HG02870 (cell line): ENCODE data around the gene TMEM254.
"Not testable (repeated sequence)": the region's sequence is repeated elsewhere in the genome, so short reads cannot be mapped to it uniquely, and the experiment has no call there.

Experiments
- ATAC-seq: cut with Tn5 transposase; IDR thresholded peaks from one replicate; pipeline ENCODE4 v1.9.1; 2021; ENCODE audit warnings: mild to moderate bottlenecking, moderate library complexity; ENCODE audit not compliant: unreplicated experiment

Gene TMEM254, protein sequence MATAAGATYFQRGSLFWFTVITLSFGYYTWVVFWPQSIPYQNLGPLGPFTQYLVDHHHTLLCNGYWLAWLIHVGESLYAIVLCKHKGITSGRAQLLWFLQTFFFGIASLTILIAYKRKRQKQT

GRCh38 chr10:80078448-80079311, at the start of gene TMEM254:
TSS of gene TMEM254 (plus strand) at chr10:80078665. CDS start at chr10:80078700, 35 bp downstream.
- peak; percentile 81 for ATAC-seq

GRCh38 chr10:80029205-80029604, 49.3 kb upstream of the TMEM254 start:
- ATAC-seq: peak; percentile 76

DNA sequence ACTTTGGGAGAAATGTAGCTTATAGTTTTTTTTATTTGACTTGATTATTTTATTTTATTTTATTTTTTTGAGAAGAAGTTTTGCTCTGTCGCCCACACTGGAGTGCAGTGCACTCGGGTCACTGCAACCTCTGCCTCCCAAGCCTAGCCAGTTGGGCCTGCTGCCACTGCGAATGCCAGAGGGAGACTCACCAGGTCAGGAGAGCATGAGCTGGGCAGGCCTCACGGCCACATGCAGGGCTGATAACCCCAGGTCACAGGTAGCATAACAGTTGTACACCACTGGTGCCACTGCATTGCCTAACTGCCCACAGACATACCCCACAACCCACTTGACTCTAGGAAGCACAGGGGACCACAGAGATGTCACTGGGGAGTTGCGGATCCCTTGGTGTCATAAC, 48.6 kb upstream of the TMEM254 start:
- not testable (repeated sequence) for ATAC-seq

GRCh38 chr10:80032503-80032902, 46.0 kb upstream of the TMEM254 start:
- ATAC-seq: no peak

DNA sequence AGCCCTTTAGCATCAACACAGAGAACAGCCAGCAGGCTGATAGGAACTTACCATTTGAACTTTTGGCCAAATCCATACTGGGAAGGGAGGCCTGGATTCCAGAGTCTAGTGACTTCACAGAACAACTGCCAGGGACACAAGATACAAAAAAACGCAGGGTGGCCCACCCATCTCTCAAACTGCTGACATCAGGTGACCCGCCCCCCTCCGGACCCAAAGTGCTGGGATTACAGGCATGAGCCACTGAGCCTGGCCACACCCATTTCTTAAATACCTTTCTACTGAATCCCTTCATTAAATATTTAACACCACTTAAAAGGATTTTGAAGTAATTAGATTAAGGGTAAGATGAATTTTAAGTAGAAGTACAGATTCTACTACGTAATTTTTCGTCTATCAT, 43.7 kb upstream of the TMEM254 start:
- ATAC-seq: not testable (repeated sequence)

DNA sequence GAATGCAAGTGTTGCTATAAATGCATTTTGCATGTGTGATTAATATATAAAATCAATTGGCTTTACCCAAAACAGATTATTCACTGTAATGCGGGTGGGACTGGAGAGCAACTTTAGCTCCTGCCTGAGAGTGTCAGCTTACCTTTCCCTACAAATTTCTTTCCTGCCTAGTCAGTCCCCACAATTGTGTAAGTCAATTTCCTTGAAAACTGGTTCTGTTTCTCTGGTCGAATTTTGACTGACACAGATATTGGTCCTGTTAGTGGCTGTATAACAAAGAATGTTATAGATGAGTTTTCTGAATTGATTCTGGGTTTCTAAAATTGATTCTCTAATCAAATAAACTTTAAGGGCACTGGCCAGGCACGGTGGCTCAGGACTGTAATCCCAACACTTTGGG, 43.0 kb upstream of the TMEM254 start:
- ATAC-seq: not testable (repeated sequence)

GRCh38 chr10:80036921-80037500, 41.5 kb upstream of the TMEM254 start:
- ATAC-seq: not testable (repeated sequence)

GRCh38 chr10:80038226-80038625, 40.2 kb upstream of the TMEM254 start:
- ATAC-seq: not testable (repeated sequence)

- ATAC-seq: no peak
These were observed 37.3 kb upstream of the TMEM254 start for GRCh38 chr10:80041162-80041561.

- not testable (repeated sequence) for ATAC-seq
These were observed 33.5 kb upstream of the TMEM254 start for GRCh38 chr10:80044935-80045334.

DNA sequence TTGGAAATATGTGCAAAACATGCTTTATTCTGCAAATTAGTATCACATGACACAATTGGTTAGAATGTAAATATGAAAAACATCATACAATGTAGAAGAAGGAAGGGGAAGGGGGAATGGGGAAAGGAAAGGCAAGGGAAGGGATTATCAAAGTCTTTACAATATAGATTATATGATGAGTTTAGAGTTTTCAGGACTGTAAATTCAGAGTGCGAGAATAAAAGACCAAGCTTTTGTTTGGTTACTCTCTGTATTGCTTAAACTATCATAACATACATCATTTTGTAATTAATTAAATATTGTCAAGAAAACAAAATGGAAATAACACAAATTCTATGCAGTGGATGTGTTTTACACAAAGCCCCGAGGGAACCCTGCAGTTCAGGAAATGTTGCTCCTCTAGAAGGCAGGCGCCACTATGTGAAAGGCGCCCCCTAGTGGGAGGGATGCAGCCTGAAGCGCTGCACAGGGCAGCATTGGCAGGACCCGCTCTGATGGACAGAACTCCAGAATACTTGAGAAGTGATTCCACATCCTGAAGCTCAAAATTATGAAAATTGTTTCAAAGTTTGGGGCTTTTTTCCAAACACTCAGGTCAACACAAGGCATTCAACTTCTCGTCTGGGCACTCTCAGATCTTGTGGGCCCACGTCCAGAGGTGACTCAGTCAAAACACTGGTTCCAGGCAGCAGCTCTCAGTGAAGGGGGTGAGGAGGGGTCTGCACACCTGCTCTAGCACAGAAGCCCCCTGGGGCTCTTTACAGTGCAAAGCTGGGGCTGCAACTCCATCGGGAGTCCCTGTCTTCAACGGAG, 31.6 kb upstream of the TMEM254 start:
- ATAC-seq: peak; percentile 56

DNA sequence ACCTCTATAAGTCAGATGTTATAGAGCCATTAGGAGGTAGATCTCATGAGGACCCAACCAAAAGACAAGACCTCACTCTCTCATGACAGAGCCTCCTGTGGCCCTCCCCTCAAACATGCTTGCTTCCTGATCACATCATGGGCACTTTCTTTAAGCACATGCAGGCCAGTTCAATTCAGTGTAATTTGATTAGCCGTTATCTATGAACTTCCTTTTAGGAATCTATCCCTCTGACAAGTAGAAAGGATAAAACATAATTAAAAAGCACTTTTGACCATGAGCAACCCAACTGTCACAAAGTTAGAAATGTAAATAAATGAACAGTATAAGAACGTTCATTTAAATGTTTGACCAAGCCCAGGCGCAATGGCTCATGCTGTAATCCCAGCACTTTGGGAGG, 27.7 kb upstream of the TMEM254 start:
- no peak for ATAC-seq

GRCh38 chr10:80051993-80052392, 26.5 kb upstream of the TMEM254 start:
- ATAC-seq: no peak

DNA sequence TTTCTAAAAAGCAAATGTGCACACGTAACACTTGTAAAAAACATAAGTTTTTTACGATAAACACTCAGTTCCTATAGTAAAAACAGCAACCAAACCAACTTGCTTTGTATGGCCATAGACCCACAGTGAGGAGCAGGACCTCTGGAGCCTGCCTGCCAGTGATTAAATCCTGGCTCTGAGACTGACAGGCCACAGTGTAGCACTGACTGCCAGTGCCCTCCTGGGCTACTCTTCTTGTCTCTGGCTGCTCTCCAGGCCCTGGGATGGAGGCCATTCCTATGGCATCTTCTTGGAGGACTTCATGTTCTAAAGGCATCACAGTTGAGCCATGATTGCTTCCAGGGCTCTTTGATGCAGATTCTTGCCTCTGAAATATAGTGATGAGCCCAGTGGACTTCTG, 22.7 kb upstream of the TMEM254 start:
- no peak for ATAC-seq

DNA sequence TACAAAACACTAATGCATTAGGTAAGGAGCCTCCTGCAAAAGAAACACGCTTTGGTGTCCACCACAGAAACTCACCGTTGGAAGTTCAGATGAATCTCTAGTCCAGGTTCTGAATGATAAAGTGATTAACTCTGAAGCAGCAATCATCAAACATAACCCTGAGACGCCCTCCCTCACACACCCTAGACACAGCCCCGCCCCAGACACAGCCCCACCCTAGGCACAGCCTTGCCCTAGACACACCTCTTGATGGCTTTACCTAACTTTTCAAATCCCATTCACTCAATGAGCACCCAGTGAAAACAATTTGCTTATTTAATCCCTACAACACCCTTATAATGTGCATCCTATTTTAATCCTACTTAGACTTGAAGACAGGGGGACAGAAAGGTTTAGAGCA, 21.3 kb upstream of the TMEM254 start:
- ATAC-seq: no peak

- no peak for ATAC-seq
These were observed 14.2 kb upstream of the TMEM254 start for GRCh38 chr10:80064120-80064886.

DNA sequence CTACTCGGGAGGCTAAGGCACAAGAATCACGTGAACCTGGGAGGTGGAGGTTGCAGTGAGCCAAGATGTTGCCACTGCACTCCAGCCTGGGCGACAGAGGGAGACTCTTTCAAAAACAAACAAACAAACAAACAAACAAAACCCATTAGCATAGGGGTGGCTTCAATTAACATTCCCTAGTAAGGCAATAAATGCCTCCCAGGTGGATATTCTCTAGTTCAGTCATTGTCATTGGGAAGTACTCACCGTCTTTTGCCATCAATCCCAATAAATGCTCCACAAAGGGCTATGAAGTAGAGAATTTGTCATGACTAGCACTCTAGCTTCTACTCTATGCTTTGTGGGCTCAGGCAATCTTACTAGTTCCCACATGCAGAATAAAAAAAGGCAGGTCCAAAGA, 11.7 kb upstream of the TMEM254 start:
- ATAC-seq: no peak

- not testable (repeated sequence) for ATAC-seq
These were observed 10.6 kb upstream of the TMEM254 start for GRCh38 chr10:80067821-80068220.

DNA sequence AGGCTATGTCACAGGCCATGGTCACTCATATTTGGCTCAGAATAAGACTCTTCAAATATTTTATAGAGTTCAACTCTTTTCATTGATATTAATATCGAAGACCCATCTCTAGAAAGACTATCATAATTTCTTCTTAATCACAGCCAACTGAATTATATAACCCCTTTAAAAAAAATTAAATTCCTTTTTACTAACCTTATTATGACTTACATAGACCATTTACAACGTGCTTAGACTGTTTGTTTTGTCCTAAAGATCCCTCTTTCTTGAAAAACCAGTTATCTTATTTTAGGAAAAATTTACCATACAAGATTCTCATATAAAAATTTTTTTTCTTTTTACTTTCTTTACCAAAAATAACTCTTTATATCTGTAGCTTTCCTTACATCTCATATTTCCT, 10.2 kb upstream of the TMEM254 start:
- ATAC-seq: no peak

DNA sequence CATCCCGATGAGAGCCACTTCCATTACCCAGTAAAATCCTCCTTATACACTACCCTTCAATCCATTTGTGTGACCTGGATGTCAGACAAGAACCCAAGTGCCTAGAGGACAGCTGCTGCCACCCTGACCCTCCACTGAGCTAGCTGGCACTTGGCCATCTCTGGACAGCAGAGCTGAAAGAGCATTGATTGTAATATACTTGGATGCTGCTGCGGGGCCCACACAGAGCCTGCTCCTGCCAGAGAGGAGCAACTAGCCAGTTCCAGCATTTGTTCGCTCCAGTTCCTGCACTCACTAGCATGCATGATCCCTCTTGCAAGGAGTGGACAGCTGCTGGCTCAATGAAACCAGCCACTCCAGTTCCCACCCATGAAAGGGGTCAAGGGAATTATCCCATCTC, 8.4 kb upstream of the TMEM254 start:
- no peak for ATAC-seq
